Muscle of leg (tissue), 11 donors: Measurements from ENCODE around the gene PDGFC. TPM values are rescaled to one million over a fixed set of nuclear protein-coding genes. Genes with fewer than 3 reads are reported as not detected.
A peak's percentile ranks its signal among the peaks of the same experiment; 100 is the strongest.

ENCODE experiments used
- DNase-seq: peaks from one replicate; pipeline ENCODE4 v3.0.0; 2013
- H3K27ac ChIP-seq: one replicate; pipeline ENCODE4 v1.5.1; 2013; ENCODE audit warnings: mild to moderate bottlenecking, low read length, control low read depth
- H3K27me3 ChIP-seq: one replicate; pipeline ENCODE4 v1.6.1; 2013; ENCODE audit warnings: low read length; ENCODE audit not compliant: control insufficient read depth, insufficient read depth
- H3K36me3 ChIP-seq: one replicate; pipeline ENCODE4 v1.6.1; 2013; ENCODE audit warnings: low read length; ENCODE audit not compliant: control insufficient read depth, insufficient read depth
- H3K4me1 ChIP-seq: one replicate; pipeline ENCODE4 v1.6.1; 2013; ENCODE audit warnings: low read length; ENCODE audit not compliant: control insufficient read depth, insufficient read depth
- H3K4me3 ChIP-seq: one replicate; pipeline ENCODE4 v1.5.1; 2013; ENCODE audit warnings: low read length, control low read depth
- H3K9me3 ChIP-seq: replicated peaks from 2 replicates; pipeline ENCODE4 v1.6.1; 2013; ENCODE audit warnings: low read depth, low read length; ENCODE audit not compliant: control insufficient read depth
- WGBS: methylation state at CpG from one replicate; pipeline ENCODE4 v1.1.5; 2013; ENCODE audit warnings: missing lambda C conversion rate; ENCODE audit not compliant: insufficient coverage; 5-methylcytosine and 5-hydroxymethylcytosine counted together
- polyA plus RNA-seq, 8 donors: library from polyadenylated mRNA; unstranded; fragments of 120-200 nt; gene quantifications; one replicate each; pipeline versions ENCODE4 v1.2.1 to v1.2.3, GENCODE V29; 2013; ENCODE audit warnings: inconsistent platforms in 1 of 8, low replicate concordance in 1 of 8; ENCODE audit not compliant: insufficient read length in 8 of 8, insufficient read depth in 1 of 8
- total RNA-seq: library from RNA; stranded (reverse); fragments of 120-200 nt; gene quantifications from one replicate; pipeline ENCODE4 v1.2.4, GENCODE V29; 2013

Gene PDGFC
- total and polyA plus RNA-seq, 9 donors, result 27.7 to 50.9 (median 34.6) TPM

- Histone ChIP-seq H3K27ac (no peak overlapping the region), H3K9me3 (no peaks in the 10 kb centered on the region), H3K36me3 (no peaks in the 10 kb centered on the region), H3K27me3 (no peaks in the 10 kb centered on the region), H3K4me1 (peaks cover 11% of the 10 kb centered on the region), H3K4me3 (no peak overlapping the region)
- WGBS, result no CpG with 5 or more reads among the region's 2 CpGs
- no peak for DNase-seq
Observed at GRCh38 chr4:156953951-156954350, 17.6 kb downstream of the PDGFC start.

- Histone ChIP-seq H3K4me1 (peaks cover 15% of the 10 kb centered on the region), H3K27ac (no peak overlapping the region), H3K4me3 (no peak overlapping the region), H3K9me3 (no peaks in the 10 kb centered on the region), H3K27me3 (no peaks in the 10 kb centered on the region), H3K36me3 (no peaks in the 10 kb centered on the region)
- WGBS, result 63% methylated on average over 1 of the region's 1 CpG
- DNase-seq, result no peak
Observed at GRCh38 chr4:156953001-156953400, 18.6 kb downstream of the PDGFC start.

- Histone ChIP-seq H3K4me3 (no peak overlapping the region), H3K9me3 (no peaks in the 10 kb centered on the region), H3K27ac (no peak overlapping the region), H3K36me3 (no peaks in the 10 kb centered on the region), H3K27me3 (no peaks in the 10 kb centered on the region), H3K4me1 (peaks cover 15% of the 10 kb centered on the region)
- no peak for DNase-seq
- no CpG with 5 or more reads among the region's 3 CpGs for WGBS
Observed at GRCh38 chr4:156952078-156952759, 19.4 kb downstream of the PDGFC start.

- DNase-seq, result no peak
- no peak overlapping the region for H3K27ac ChIP-seq
- peaks cover 19% of the 10 kb centered on the region for H3K4me1 ChIP-seq
- H3K4me3 ChIP-seq, result no peak overlapping the region
- H3K27me3 ChIP-seq, result no peaks in the 10 kb centered on the region
- WGBS, result no CpG with 5 or more reads among the region's 3 CpGs
- no peaks in the 10 kb centered on the region for H3K9me3 ChIP-seq
- H3K36me3 ChIP-seq, result no peaks in the 10 kb centered on the region
Observed at GRCh38 chr4:156950948-156951347, 20.7 kb downstream of the PDGFC start.

GRCh38 chr4:156950090-156950489 lies 21.5 kb downstream of the PDGFC start:
- H3K27me3 ChIP-seq, result no peaks in the 10 kb centered on the region
- no peak overlapping the region for H3K27ac ChIP-seq
- no peaks in the 10 kb centered on the region for H3K9me3 ChIP-seq
- WGBS, result 100% methylated on average over 1 of the region's 5 CpGs
- H3K4me3 ChIP-seq, result no peak overlapping the region
- DNase-seq, result no peak
- H3K4me1 ChIP-seq, result peaks cover 22% of the 10 kb centered on the region
- H3K36me3 ChIP-seq, result no peaks in the 10 kb centered on the region

- no peaks in the 10 kb centered on the region for H3K27me3 ChIP-seq
- peaks cover 23% of the 10 kb centered on the region for H3K4me1 ChIP-seq
- H3K4me3 ChIP-seq, result no peak overlapping the region
- no peaks in the 10 kb centered on the region for H3K9me3 ChIP-seq
- peak; percentile 61 for DNase-seq
- no peaks in the 10 kb centered on the region for H3K36me3 ChIP-seq
- H3K27ac ChIP-seq, result peak overlapping the region; percentile 32
- no CpG with 5 or more reads among the region's 2 CpGs for WGBS
Observed at GRCh38 chr4:156949373-156949814, 22.2 kb downstream of the PDGFC start.

- H3K27ac ChIP-seq, result no peak overlapping the region
- DNase-seq, result no peak
- H3K36me3 ChIP-seq, result no peaks in the 10 kb centered on the region
- 0% methylated on average over 1 of the region's 3 CpGs for WGBS
- H3K4me3 ChIP-seq, result no peak overlapping the region
- H3K4me1 ChIP-seq, result peaks cover 23% of the 10 kb centered on the region
- no peaks in the 10 kb centered on the region for H3K9me3 ChIP-seq
- no peaks in the 10 kb centered on the region for H3K27me3 ChIP-seq
Observed at GRCh38 chr4:156948738-156949137, 22.9 kb downstream of the PDGFC start.

- Histone ChIP-seq H3K4me3 (no peak overlapping the region), H3K4me1 (peaks cover 25% of the 10 kb centered on the region), H3K36me3 (no peaks in the 10 kb centered on the region), H3K27me3 (no peaks in the 10 kb centered on the region), H3K9me3 (no peaks in the 10 kb centered on the region), H3K27ac (no peak overlapping the region)
- no peak for DNase-seq
- no CpG with 5 or more reads among the region's 6 CpGs for WGBS
Observed at GRCh38 chr4:156948133-156948532, 23.5 kb downstream of the PDGFC start.

- H3K36me3 ChIP-seq, result no peaks in the 10 kb centered on the region
- peak overlapping the region; percentile 23 for H3K27ac ChIP-seq
- no peaks in the 10 kb centered on the region for H3K9me3 ChIP-seq
- H3K27me3 ChIP-seq, result no peaks in the 10 kb centered on the region
- peak; percentile 80 for DNase-seq
- peaks cover 26% of the 10 kb centered on the region for H3K4me1 ChIP-seq
- WGBS, result no CpG with 5 or more reads among the region's 5 CpGs
- no peak overlapping the region for H3K4me3 ChIP-seq
Observed at GRCh38 chr4:156946516-156947424, 24.8 kb downstream of the PDGFC start.

- peaks cover 26% of the 10 kb centered on the region for H3K4me1 ChIP-seq
- DNase-seq, result no peak
- H3K27ac ChIP-seq, result no peak overlapping the region
- WGBS, result no CpG with 5 or more reads among the region's 3 CpGs
- no peaks in the 10 kb centered on the region for H3K9me3 ChIP-seq
- H3K4me3 ChIP-seq, result no peak overlapping the region
- H3K27me3 ChIP-seq, result no peaks in the 10 kb centered on the region
- no peaks in the 10 kb centered on the region for H3K36me3 ChIP-seq
Observed at GRCh38 chr4:156945532-156945931, 26.1 kb downstream of the PDGFC start.
